Neural crest cell (in vitro differentiated cells): ENCODE data around the gene ZBTB20. TPM values are rescaled to one million over a fixed set of nuclear protein-coding genes. Genes with fewer than 3 reads are reported as not detected.

Experiments used
- DNase-seq: peaks from one replicate; pipeline ENCODE4 v3.0.0; 2021; ENCODE audit warnings: low read depth, mixed read lengths, low spot score
- H3K27ac Mint-ChIP-seq: one replicate; pipeline ENCODE4 v1.8.0; 2021; ENCODE audit warnings: mild to moderate bottlenecking, mixed read lengths; ENCODE audit not compliant: unreplicated experiment
- H3K27me3 Mint-ChIP-seq: 2 replicates; pipeline ENCODE4 v1.8.0; 2021; ENCODE audit warnings: low read depth, mild to moderate bottlenecking, mixed read lengths
- H3K36me3 Mint-ChIP-seq: 2 replicates; pipeline ENCODE4 v1.8.0; 2021; ENCODE audit warnings: low read depth, mild to moderate bottlenecking, mixed read lengths
- H3K4me1 Mint-ChIP-seq: 2 replicates; pipeline ENCODE4 v1.8.0; 2021; ENCODE audit warnings: mixed read lengths
- H3K4me3 Mint-ChIP-seq: one replicate; pipeline ENCODE4 v1.8.0; 2021; ENCODE audit warnings: mild to moderate bottlenecking, mixed read lengths
- H3K9me3 Mint-ChIP-seq: 2 replicates; pipeline ENCODE4 v1.8.0; 2021; ENCODE audit warnings: mixed read lengths
- CTCF ChIP-seq: fragments of 200-600 bp; sonication (generic); conservative IDR thresholded peaks from 2 replicates; pipeline ENCODE4 v1.5.0; 2021; ENCODE audit warnings: antibody characterized with exemption, mild to moderate bottlenecking
- total RNA-seq: library from RNA; stranded (reverse); gene quantifications from 2 replicates; pipeline ENCODE4 v1.2.1, GENCODE V29; 2021

The ZBTB20 gene
- total RNA-seq, 1 donor from 2014 or later: 12.4 TPM

GRCh38 chr3:114694251-114694650, 452.8 kb downstream of the ZBTB20 start:
- no peak for TF ChIP-seq CTCF

GRCh38 chr3:114691871-114692270, 455.2 kb downstream of the ZBTB20 start:
- Mint-ChIP-seq H3K27me3 (no peaks in the 10 kb centered on the region), H3K27ac (no peak overlapping the region), H3K9me3 (no peaks in the 10 kb centered on the region), H3K4me3 (no peak overlapping the region), H3K36me3 (no peaks in the 10 kb centered on the region), H3K4me1 (peaks cover 14% of the 10 kb centered on the region)
- no peak for DNase-seq
- TF ChIP-seq CTCF: no peak

More at GRCh38 chr3:114694251-114694650, 452.8 kb downstream of the ZBTB20 start:
- no peak overlapping the region for H3K27ac Mint-ChIP-seq
- H3K9me3 Mint-ChIP-seq: no peaks in the 10 kb centered on the region
- no peaks in the 10 kb centered on the region for H3K27me3 Mint-ChIP-seq
- H3K4me3 Mint-ChIP-seq: no peak overlapping the region
- no peak for DNase-seq
- no peaks in the 10 kb centered on the region for H3K36me3 Mint-ChIP-seq
- peaks cover 4% of the 10 kb centered on the region for H3K4me1 Mint-ChIP-seq

GRCh38 chr3:114690911-114691310, 456.2 kb downstream of the ZBTB20 start:
- no peak overlapping the region for H3K27ac Mint-ChIP-seq
- peaks cover 24% of the 10 kb centered on the region for H3K4me1 Mint-ChIP-seq
- H3K27me3 Mint-ChIP-seq: no peaks in the 10 kb centered on the region
- no peak for TF ChIP-seq CTCF
- H3K4me3 Mint-ChIP-seq: no peak overlapping the region
- H3K9me3 Mint-ChIP-seq: no peaks in the 10 kb centered on the region
- H3K36me3 Mint-ChIP-seq: no peaks in the 10 kb centered on the region
- DNase-seq: no peak

GRCh38 chr3:114687151-114687550, 459.9 kb downstream of the ZBTB20 start:
- H3K27ac Mint-ChIP-seq: no peak overlapping the region
- H3K27me3 Mint-ChIP-seq: no peaks in the 10 kb centered on the region
- peaks cover 31% of the 10 kb centered on the region for H3K4me1 Mint-ChIP-seq
- no peaks in the 10 kb centered on the region for H3K36me3 Mint-ChIP-seq
- no peaks in the 10 kb centered on the region for H3K9me3 Mint-ChIP-seq
- H3K4me3 Mint-ChIP-seq: no peak overlapping the region
- TF ChIP-seq CTCF: no peak
- no peak for DNase-seq

- Mint-ChIP-seq H3K27ac (peak overlapping the region; percentile 76), H3K27me3 (no peaks in the 10 kb centered on the region)
- no peak for DNase-seq
Observed at GRCh38 chr3:114686621-114687020, 460.5 kb downstream of the ZBTB20 start.

More at GRCh38 chr3:114686621-114687020, 460.5 kb downstream of the ZBTB20 start:
- peaks cover 26% of the 10 kb centered on the region for H3K4me1 Mint-ChIP-seq
- H3K9me3 Mint-ChIP-seq: no peaks in the 10 kb centered on the region
- no peak for TF ChIP-seq CTCF
- no peak overlapping the region for H3K4me3 Mint-ChIP-seq
- no peaks in the 10 kb centered on the region for H3K36me3 Mint-ChIP-seq
